NCI-H2081 (cell line): ENCODE results near the gene SECISBP2.

Experiments used
- DNase-seq, 2 experiments: peaks; one replicate each; lab custom pipeline; 2025; lab: John Stamatoyannopoulos, UW

Gene SECISBP2

DNA sequence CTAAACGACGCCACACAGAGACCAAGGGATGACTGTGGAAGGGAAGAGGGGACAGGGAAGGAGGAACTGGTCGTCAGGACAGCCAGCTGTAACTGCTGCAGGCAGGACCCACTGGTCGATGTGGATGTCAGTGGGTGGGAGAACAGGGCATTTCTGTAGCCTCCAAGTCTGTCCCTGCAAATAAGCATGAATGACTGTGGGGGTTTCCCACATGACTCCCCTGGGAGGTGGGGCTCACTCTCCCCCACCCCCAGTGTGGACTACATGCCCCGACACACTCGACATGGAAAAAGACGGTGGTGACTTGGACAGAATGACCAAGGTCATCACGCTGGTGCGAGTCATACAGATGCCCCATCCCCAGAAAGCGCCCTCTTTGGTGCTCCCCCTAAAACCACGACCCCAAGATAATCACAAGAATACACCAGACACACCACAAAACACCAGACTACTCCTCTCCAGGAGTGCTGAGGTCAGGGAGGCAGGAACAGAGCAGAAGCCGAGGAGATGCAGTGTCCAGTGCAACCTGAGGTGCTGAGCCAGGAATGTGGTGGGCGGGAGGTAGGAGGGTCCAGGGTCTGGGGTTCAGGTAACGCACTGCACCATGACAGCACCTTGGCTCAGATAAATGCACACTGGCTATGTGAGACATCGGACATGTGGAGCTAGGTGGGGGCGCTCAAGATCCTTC is 64.9 kb downstream of the SECISBP2 start:
- no peak for DNase-seq

DNA sequence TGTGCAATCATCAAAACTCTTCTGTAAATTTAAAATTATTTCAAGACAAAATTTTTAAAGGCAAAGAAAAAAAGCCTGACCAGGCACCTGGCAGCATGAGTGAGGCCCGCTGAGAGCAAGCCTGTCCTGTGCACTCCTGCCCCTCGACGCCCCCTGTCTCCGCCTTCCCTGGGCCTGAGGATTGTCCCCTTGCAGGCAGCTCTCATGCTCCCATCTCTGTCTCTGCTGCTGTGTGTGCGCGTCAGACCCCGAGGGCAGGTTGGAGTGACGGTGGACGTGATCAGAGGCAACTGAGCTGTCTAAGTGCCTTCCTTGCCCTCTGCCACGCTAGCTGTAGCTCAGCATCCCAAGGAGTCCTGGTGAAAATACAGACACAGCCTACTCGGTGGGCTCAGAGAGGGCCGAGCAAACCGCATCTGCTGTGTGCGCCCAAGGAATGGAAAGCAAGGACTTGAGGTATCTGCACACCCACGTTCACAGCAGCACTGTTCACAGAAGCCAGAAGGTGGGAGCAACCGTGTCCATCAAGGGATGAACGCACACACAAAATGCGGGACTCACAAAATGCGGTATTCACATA is 65.5 kb downstream of the SECISBP2 start:
- DNase-seq, result no peak

DNA sequence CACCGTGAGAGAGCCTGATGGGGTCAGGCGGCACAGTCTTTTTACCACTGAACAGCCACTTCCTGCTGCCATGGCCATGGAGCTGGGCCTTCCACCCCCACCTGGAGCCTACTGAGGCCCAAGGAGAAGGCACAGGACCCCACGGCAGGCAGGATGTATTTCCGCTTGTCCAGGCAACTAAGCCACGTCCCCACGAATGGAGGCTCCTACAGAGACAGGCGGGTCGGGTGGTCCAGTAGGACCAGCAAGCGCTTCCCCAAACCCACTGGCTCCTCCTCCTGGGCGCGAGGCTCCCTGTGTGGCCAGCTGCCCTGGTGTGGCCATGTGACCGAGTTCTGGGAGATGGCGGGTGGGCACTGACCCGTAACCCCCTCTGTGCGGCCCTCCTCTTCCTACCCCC is 66.5 kb downstream of the SECISBP2 start:
- no peak for DNase-seq

DNA sequence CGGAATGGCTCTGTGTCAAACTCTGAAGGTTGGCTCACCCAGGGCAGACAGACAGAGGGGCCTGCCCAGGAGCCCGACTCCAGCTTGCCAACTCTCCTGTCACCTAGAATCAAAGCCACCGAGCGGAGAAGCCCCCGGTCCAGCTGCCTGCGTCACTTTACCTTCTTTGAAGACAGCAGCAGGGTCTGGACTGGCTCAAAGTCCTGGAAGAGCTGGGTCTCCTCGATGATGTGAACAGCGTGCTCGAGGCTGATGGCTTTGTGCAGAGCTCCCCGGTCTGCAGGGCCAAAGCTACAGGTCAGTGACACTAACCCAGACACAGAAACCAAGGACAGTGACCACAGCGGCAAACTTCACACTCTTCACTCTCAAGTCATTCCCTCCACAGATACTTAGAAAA is 67.9 kb downstream of the SECISBP2 start:
- no peak for DNase-seq

- peak in 1 of 2 experiments; percentile 35 for DNase-seq
Measured at GRCh38 chr9:89386797-89387196, 68.5 kb downstream of the SECISBP2 start.

GRCh38 chr9:89387197-89387849 is 69.0 kb downstream of the SECISBP2 start:
- DNase-seq, result no peak

- no peak for DNase-seq
Measured at GRCh38 chr9:89388084-89388867, 70.0 kb downstream of the SECISBP2 start.

DNA sequence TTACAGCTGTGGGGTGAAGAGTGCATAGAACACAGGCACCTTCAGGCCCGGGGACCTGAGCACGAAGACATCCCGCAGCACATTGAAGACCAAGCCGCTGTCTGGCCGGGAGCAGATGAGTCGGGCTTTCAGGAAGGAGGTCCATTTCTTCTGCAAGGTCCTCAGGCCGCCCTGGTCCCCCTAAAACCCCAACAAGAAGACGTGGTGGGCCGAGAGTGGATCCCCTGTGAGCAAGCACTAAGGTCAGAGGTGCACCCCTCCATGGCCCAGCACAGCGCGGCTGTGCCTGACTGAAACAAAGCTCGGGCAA is 70.5 kb downstream of the SECISBP2 start:
- DNase-seq, result no peak

GRCh38 chr9:89390068-89390555 is 71.8 kb downstream of the SECISBP2 start:
- DNase-seq, result no peak

- DNase-seq, result no peak
Measured at GRCh38 chr9:89390578-89391116, 72.3 kb downstream of the SECISBP2 start.

- DNase-seq, result no peak
Measured at GRCh38 chr9:89391585-89391984, 73.3 kb downstream of the SECISBP2 start.

GRCh38 chr9:89394412-89394811 is 76.1 kb downstream of the SECISBP2 start:
- DNase-seq, result no peak

- DNase-seq, result no peak
Measured at GRCh38 chr9:89395931-89396710, 77.8 kb downstream of the SECISBP2 start.

GRCh38 chr9:89397471-89397870 is 79.2 kb downstream of the SECISBP2 start:
- no peak for DNase-seq

GRCh38 chr9:89398621-89399020 is 80.3 kb downstream of the SECISBP2 start:
- no peak for DNase-seq

- DNase-seq, result no peak
Measured at GRCh38 chr9:89400403-89401116, 82.3 kb downstream of the SECISBP2 start.

- no peak for DNase-seq
Measured at GRCh38 chr9:89402695-89403427, 84.6 kb downstream of the SECISBP2 start.

DNA sequence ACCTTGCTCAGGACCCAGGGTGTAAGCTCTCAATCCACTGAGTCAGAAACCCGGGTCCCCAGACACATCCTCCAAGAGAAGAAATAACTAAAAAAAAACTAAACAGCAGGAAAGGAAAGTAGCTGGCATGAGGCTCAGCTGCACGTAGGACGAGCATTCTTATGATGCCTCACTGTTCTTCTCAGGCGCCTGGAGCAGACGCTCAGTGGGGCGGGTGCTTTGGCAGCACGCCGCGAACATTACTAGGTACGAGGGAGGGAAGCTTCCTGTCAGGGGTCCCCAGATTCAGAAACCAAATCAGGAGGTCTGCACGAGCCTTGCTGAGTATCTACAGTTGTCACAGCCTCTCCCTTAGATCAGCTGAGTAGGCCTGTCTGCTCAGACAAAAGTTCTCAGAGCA is 85.8 kb downstream of the SECISBP2 start:
- no peak for DNase-seq

DNA sequence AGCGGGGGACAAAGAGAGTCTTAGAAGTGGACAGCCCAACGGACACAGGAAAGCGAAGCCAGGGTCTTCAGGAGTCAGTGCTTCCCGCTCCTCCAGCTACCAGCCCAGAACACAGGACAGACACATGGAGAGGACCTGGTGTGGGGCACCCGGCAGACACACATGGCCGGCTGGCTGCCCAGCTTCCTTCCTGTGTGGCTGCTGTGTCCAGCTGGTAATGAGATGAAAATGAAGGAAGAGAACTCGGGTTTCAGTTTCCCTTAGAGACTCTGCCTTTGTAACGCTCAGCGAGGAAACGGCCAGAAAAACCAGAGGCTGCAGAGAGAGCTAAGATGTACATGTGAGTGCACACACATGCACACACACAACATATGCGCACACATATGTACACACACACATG is 87.5 kb downstream of the SECISBP2 start:
- DNase-seq, result no peak

DNA sequence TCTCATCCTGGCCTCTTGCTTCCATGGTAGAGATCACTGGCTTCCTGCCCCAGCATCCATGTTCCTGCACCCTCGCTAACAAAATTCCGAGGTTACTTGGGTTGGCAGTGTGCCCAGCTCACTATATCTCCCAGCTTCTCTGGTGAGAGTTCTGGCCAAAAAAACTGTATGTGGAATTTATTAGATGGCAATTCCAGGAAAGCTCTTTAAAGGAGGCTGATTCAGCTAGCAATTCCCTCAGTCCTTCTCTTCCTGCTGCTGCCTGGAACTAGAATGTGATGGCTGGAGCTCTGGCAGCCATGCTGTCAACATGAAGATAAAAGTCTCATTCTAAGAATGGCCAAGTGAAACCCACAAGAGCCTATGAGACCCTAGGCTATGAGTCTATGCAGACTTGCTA is 88.8 kb downstream of the SECISBP2 start:
- no peak for DNase-seq
